SU-DHL-6 (cell line): Measurements from ENCODE around the gene TBX5.

Experiments
- H2AFZ ChIP-seq: fragments of 200-600 bp; sonication (generic); 2 replicates; pipeline ENCODE4 v1.6.1; 2014; ENCODE audit warnings: low read depth, mild to moderate bottlenecking, moderate library complexity, mixed read lengths, antibody characterized with exemption, low read length; ENCODE audit not compliant: severe bottlenecking
- H3F3A ChIP-seq: fragments of 200-600 bp; shearing (Covaris generic); 2 replicates; pipeline ENCODE4 v1.6.0; 2016; ENCODE audit warnings: antibody characterized with exemption, mild to moderate bottlenecking; ENCODE audit not compliant: insufficient read depth
- H3K27ac ChIP-seq: fragments of 200-600 bp; sonication (generic); 2 replicates; pipeline ENCODE4 v1.5.1; 2016; ENCODE audit warnings: low read depth, mild to moderate bottlenecking, low read length, moderate library complexity, mixed read lengths
- H3K27me3 ChIP-seq: fragments of 200-600 bp; sonication (generic), shearing (Covaris generic); 2 replicates; pipeline ENCODE4 v1.6.0; 2014; ENCODE audit warnings: mild to moderate bottlenecking, low read length
- H3K36me3 ChIP-seq: fragments of 200-600 bp; sonication (generic); 2 replicates; pipeline ENCODE4 v1.6.1; 2014; ENCODE audit warnings: mild to moderate bottlenecking, low read length, mixed read lengths
- H3K4me2 ChIP-seq: fragments of 300-600, 200-600 bp; shearing (Covaris generic), sonication (generic); 2 replicates; pipeline ENCODE4 v1.6.0; 2014; ENCODE audit warnings: low read length, low read depth, mild to moderate bottlenecking; ENCODE audit not compliant: poor library complexity, severe bottlenecking
- H3K4me3 ChIP-seq: fragments of 200-600 bp; sonication (generic); 2 replicates; pipeline ENCODE4 v1.5.1; 2014; ENCODE audit warnings: antibody characterized with exemption, low read length, mild to moderate bottlenecking, mixed read lengths; ENCODE audit not compliant: insufficient read depth, poor library complexity, severe bottlenecking
- H3K79me2 ChIP-seq: fragments of 200-600 bp; sonication (generic); 2 replicates; pipeline ENCODE4 v1.6.1; 2014; ENCODE audit warnings: mild to moderate bottlenecking, low read length, moderate library complexity; ENCODE audit not compliant: insufficient read depth
- H3K9ac ChIP-seq: fragments of 200-600 bp; sonication (generic); 2 replicates; pipeline ENCODE4 v1.7.0; 2014; ENCODE audit warnings: mild to moderate bottlenecking, low read length
- H3K9me2 ChIP-seq: fragments of 200-600 bp; sonication (generic); replicated peaks from 2 replicates; pipeline ENCODE4 v1.6.1; 2014; ENCODE audit warnings: low read length; ENCODE audit not compliant: insufficient read depth
- H3K9me3 ChIP-seq: fragments of 200-600 bp; sonication (generic); 2 replicates; pipeline ENCODE4 v1.6.1; 2014; ENCODE audit warnings: low read length, mixed read lengths; ENCODE audit not compliant: insufficient read depth
- H4K20me1 ChIP-seq: fragments of 200-600 bp; sonication (generic); 2 replicates; pipeline ENCODE4 v1.6.1; 2014; ENCODE audit warnings: low read depth, mild to moderate bottlenecking, antibody characterized with exemption, low read length, moderate library complexity, mixed read lengths
- EZH2phosphoT487 ChIP-seq: fragments of 200-600 bp; sonication (generic), shearing (Covaris generic); conservative IDR thresholded peaks from 2 replicates; pipeline ENCODE4 v1.6.1; 2018; ENCODE audit warnings: mild to moderate bottlenecking, antibody characterized with exemption, low read length, moderate library complexity, mixed read lengths
- TF ChIP-seq, protein P1 (sequence below): fragments of 200-600 bp; sonication (generic); IDR thresholded peaks from one replicate; pipeline ENCODE4 v1.5.1; 2017; ENCODE audit warnings: antibody characterized with exemption, mild to moderate bottlenecking, low read length, moderate library complexity; ENCODE audit not compliant: insufficient read depth, poor library complexity, severe bottlenecking

The TBX5 gene

DNA sequence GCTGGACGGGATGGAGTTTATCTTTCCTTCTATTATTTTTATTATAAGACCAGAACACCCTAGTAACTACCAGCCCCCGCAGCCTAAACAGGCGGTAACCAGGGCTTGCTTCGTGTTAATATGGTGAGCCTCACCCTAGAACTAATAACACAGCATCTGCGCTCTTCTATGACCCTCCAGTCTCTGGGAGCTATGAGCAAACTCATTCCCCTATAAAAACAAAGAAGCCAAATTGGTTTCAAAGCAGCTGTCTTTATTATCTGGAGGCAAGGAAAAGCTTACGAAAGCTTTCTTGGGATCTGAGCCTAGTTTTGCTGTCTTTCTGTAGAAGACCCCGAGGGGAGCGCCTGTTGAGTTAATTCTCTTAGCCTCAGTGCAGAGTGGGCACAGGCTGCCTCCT, 85.0 kb downstream of the TBX5 start:
- H3K4me3 ChIP-seq = no peak overlapping the region
- no peak overlapping the region for H3K4me2 ChIP-seq

DNA sequence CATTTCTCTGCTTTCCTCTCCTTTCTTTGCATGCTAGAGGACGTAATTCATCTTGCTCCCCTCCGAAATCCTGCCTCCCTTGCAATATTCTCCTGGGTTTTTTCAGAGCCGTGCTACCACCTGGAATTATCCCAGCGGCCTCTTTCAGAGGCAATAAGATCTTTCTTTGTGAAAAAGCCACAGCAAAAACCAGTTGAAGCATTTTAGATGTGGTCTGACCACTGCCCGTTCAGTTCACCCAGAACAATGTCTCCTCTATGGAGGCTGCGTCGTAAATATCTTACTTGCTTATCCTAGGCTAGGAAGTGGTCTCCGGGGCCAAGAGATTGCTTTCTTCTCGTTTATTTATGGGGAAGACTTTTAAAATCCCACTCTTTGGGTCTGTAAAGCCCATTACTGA, 85.8 kb downstream of the TBX5 start:
- H3K27me3 ChIP-seq = no peaks in the 10 kb centered on the region
- no peak overlapping the region for H2AFZ ChIP-seq
- no peaks in the 10 kb centered on the region for H3K79me2 ChIP-seq
- H3K9me2 ChIP-seq = no peaks in the 10 kb centered on the region
- H3K9ac ChIP-seq = no peak overlapping the region
- H3K36me3 ChIP-seq = no peaks in the 10 kb centered on the region
- TF ChIP-seq, protein P1, sequence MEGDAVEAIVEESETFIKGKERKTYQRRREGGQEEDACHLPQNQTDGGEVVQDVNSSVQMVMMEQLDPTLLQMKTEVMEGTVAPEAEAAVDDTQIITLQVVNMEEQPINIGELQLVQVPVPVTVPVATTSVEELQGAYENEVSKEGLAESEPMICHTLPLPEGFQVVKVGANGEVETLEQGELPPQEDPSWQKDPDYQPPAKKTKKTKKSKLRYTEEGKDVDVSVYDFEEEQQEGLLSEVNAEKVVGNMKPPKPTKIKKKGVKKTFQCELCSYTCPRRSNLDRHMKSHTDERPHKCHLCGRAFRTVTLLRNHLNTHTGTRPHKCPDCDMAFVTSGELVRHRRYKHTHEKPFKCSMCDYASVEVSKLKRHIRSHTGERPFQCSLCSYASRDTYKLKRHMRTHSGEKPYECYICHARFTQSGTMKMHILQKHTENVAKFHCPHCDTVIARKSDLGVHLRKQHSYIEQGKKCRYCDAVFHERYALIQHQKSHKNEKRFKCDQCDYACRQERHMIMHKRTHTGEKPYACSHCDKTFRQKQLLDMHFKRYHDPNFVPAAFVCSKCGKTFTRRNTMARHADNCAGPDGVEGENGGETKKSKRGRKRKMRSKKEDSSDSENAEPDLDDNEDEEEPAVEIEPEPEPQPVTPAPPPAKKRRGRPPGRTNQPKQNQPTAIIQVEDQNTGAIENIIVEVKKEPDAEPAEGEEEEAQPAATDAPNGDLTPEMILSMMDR = no peak
- TF ChIP-seq EZH2phosphoT487 = no peak
- no peak overlapping the region for H3K4me2 ChIP-seq
- no peaks in the 10 kb centered on the region for H3K9me3 ChIP-seq
- H3F3A ChIP-seq = no peaks in the 10 kb centered on the region
- no peak overlapping the region for H3K27ac ChIP-seq
- H4K20me1 ChIP-seq = no peaks in the 10 kb centered on the region
- no peak overlapping the region for H3K4me3 ChIP-seq

More for the DNA sequence above, 85.0 kb downstream of the TBX5 start:
- Histone ChIP-seq H3K9me3 (no peaks in the 10 kb centered on the region), H2AFZ (no peak overlapping the region), H3K9ac (no peak overlapping the region), H3K27me3 (no peaks in the 10 kb centered on the region), H3K27ac (no peak overlapping the region), H3K9me2 (no peaks in the 10 kb centered on the region), H3K36me3 (no peaks in the 10 kb centered on the region), H3K79me2 (no peaks in the 10 kb centered on the region), H4K20me1 (no peaks in the 10 kb centered on the region), H3F3A (no peaks in the 10 kb centered on the region)
- TF ChIP-seq, protein P1 = no peak
- no peak for TF ChIP-seq EZH2phosphoT487

DNA sequence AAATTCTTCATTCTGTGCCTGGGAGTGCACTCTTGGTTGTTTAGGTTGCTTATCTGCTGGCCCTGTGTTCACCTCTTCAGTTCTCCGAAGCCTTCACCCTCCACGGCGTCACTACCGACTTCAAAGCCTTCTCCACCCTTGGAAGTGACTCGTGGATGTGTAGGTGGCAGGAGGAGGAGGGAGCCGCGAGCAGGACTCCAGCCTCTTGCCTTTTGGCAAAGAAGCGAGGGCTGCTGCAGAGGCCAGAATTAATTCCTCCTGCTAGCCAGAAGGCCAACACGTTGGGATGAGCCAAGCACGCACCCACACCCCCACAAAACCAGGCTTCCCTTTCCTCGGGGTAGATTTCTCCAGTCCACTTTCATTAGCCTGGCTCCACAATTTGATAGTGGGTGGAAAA, 86.5 kb downstream of the TBX5 start:
- TF ChIP-seq EZH2phosphoT487 = no peak
- TF ChIP-seq, protein P1 = no peak
- Histone ChIP-seq H3K4me2 (no peak overlapping the region), H2AFZ (no peak overlapping the region)

More for the DNA sequence above, 86.5 kb downstream of the TBX5 start:
- H3K27me3 ChIP-seq = no peaks in the 10 kb centered on the region
- no peak overlapping the region for H3K4me3 ChIP-seq
- no peaks in the 10 kb centered on the region for H4K20me1 ChIP-seq
- H3K9me3 ChIP-seq = no peaks in the 10 kb centered on the region
- no peaks in the 10 kb centered on the region for H3K36me3 ChIP-seq
- H3F3A ChIP-seq = no peaks in the 10 kb centered on the region
- H3K27ac ChIP-seq = no peak overlapping the region
- H3K9me2 ChIP-seq = no peaks in the 10 kb centered on the region
- no peak overlapping the region for H3K9ac ChIP-seq
- H3K79me2 ChIP-seq = no peaks in the 10 kb centered on the region
